Fibroblast of lung (primary cell): ENCODE measurements around the gene APP. TPM values are rescaled to one million over a fixed set of nuclear protein-coding genes. Genes with fewer than 3 reads are reported as not detected.

Experiments
- DNase-seq, 2 donors: peaks; one replicate each; pipeline versions ENCODE4 v3.0.0 to v3.0.0-alpha.2; 2010; ENCODE audit warnings: low read depth in 2 of 2
- H2AFZ ChIP-seq: 2 replicates; pipeline ENCODE4 v1.5.1; 2012; ENCODE audit warnings: low read length, control low read depth, inconsistent platforms
- H3K27ac ChIP-seq: 2 replicates; pipeline ENCODE4 v1.5.1; 2011; ENCODE audit warnings: low read length, control low read depth; ENCODE audit not compliant: insufficient read depth
- H3K27me3 ChIP-seq: 2 replicates; pipeline ENCODE4 v1.5.1; 2011; ENCODE audit warnings: mild to moderate bottlenecking, low read length; ENCODE audit not compliant: control insufficient read depth, insufficient read depth
- H3K36me3 ChIP-seq: 2 replicates; pipeline ENCODE4 v1.5.1; 2011; ENCODE audit warnings: low read length; ENCODE audit not compliant: control insufficient read depth, insufficient read depth
- H3K4me1 ChIP-seq: 2 replicates; pipeline ENCODE4 v1.5.1; 2011; ENCODE audit warnings: low read length; ENCODE audit not compliant: control insufficient read depth, insufficient read depth; ENCODE audit errors: extremely low read depth
- H3K4me2 ChIP-seq: 2 replicates; pipeline ENCODE4 v1.5.1; 2011; ENCODE audit warnings: low read length, control low read depth; ENCODE audit not compliant: insufficient read depth; ENCODE audit errors: extremely low read depth
- H3K4me3 ChIP-seq, 4 experiments: fragments of 200-600 bp in 1 of 4; sonication (generic) in 1 of 4; replicated peaks in 1 of 4; 2 replicates each; pipeline ENCODE4 v1.5.1; 2011 to 2016; ENCODE audit warnings: low read length in 4 of 4, low read depth in 3 of 4, mild to moderate bottlenecking in 3 of 4, control low read depth in 2 of 4, inconsistent platforms in 1 of 4, mixed read lengths in 1 of 4; ENCODE audit not compliant: insufficient read depth in 1 of 4; ENCODE audit errors: control extremely low read depth in 1 of 4
- H3K79me2 ChIP-seq: 2 replicates; pipeline ENCODE4 v1.5.1; 2012; ENCODE audit warnings: mild to moderate bottlenecking, low read length, inconsistent platforms; ENCODE audit not compliant: control insufficient read depth, insufficient read depth
- H3K9ac ChIP-seq: 2 replicates; pipeline ENCODE4 v1.5.1; 2011; ENCODE audit warnings: mild to moderate bottlenecking, low read length, control low read depth; ENCODE audit not compliant: insufficient read depth
- H3K9me3 ChIP-seq: 2 replicates; pipeline ENCODE4 v1.5.1; 2012; ENCODE audit warnings: low read depth, low read length; ENCODE audit not compliant: control insufficient read depth, insufficient read depth
- H4K20me1 ChIP-seq: 2 replicates; pipeline ENCODE4 v1.5.1; 2011; ENCODE audit warnings: low read length; ENCODE audit not compliant: control insufficient read depth, insufficient read depth; ENCODE audit errors: extremely low read depth
- EZH2 ChIP-seq: IDR thresholded peaks from 2 replicates; pipeline ENCODE4 v1.5.1; 2012; ENCODE audit warnings: low read length, control low read depth, mild to moderate bottlenecking; ENCODE audit errors: missing control alignments
- polyA plus RNA-seq, 2 donors: library from polyadenylated mRNA; depleted of rRNA in 1 of 2; stranded (reverse) in 1 of 2; unstranded in 1 of 2; fragments of >200 nt; gene quantifications; 2 replicates each; pipeline ENCODE4 v1.2.1, GENCODE V29; 2011 to 2012; ENCODE audit warnings: missing spikeins in 1 of 2
- total RNA-seq: library from RNA; depleted of rRNA; stranded (reverse); fragments of >200 nt; gene quantifications from 2 replicates; pipeline ENCODE4 v1.2.1, GENCODE V29; 2014
- TF ChIP-seq, protein P1 (sequence below), 2 donors: IDR thresholded peaks in 1 of 2; conservative IDR thresholded peaks in 1 of 2; 1 replicate in 1 of 2; 2 replicates in 1 of 2; pipeline ENCODE4 v1.5.1; 2011 to 2012; ENCODE audit warnings: low read length in 2 of 2, control low read depth in 1 of 2, inconsistent platforms in 1 of 2, low read depth in 1 of 2, mild to moderate bottlenecking in 1 of 2

The APP gene
- total and polyA plus RNA-seq, 2 donors (not counting 1 experiment from before 2014, with no cell fraction given), result 633 to 1,088 TPM

DNA sequence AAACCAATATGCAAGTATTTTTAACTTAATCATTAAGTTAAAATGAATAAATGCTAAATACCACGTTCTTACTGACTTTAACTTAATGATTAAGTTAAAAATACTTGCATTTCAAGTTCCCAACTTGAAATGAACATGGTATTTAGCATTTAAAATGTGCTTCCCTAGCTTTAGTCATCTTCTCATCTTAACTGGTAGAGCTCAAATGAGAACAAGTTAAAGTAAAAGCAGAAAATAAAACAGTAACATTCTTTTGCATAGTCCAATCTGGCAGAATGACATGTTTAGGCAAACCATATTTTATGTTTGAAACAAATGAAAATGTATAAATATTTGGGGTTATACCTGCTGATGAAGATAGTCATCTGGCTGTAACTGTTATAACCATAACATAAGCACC lies 186.0 kb downstream of the APP start:
- H3K9me3 ChIP-seq, result no peaks in the 10 kb centered on the region
- H3K79me2 ChIP-seq, result no peaks in the 10 kb centered on the region
- H4K20me1 ChIP-seq, result no peaks in the 10 kb centered on the region
- TF ChIP-seq EZH2, result no peak
- H3K4me1 ChIP-seq, result no peaks in the 10 kb centered on the region
- no peak overlapping the region for H3K4me2 ChIP-seq
- no peak overlapping the region for H2AFZ ChIP-seq
- H3K36me3 ChIP-seq, result peaks cover 5% of the 10 kb centered on the region
- no peaks in the 10 kb centered on the region for H3K27me3 ChIP-seq
- H3K4me3 ChIP-seq, result no peak overlapping the region
- no peak overlapping the region for H3K9ac ChIP-seq
- no peak overlapping the region for H3K27ac ChIP-seq
- DNase-seq, result no peak

DNA sequence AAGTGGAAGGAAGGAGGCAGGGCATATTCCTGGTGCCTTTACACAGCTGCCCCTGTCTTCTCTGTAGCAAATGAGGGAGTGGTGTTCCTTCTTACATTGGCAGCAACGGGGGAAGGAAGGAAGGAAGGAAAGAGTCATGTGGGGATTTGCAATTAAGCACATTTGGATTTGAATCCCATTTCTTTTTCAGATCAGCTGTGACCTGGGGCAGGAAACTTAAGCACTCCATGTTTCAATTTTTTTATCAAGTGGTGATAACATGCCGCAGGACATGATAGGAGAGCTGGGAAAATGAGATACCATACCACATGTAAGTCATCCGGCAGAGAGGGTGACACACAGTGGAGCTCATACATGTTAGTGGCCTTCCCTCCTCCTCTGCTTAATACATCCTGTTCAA lies 186.8 kb downstream of the APP start:
- Histone ChIP-seq H3K27me3 (no peaks in the 10 kb centered on the region), H3K9ac (no peak overlapping the region), H2AFZ (no peak overlapping the region), H3K36me3 (peaks cover 5% of the 10 kb centered on the region), H3K4me2 (no peak overlapping the region), H3K27ac (no peak overlapping the region), H3K9me3 (no peaks in the 10 kb centered on the region), H4K20me1 (no peaks in the 10 kb centered on the region), H3K4me3 (no peak overlapping the region), H3K4me1 (no peaks in the 10 kb centered on the region), H3K79me2 (no peaks in the 10 kb centered on the region)
- no peak for DNase-seq
- TF ChIP-seq EZH2, result no peak
- TF ChIP-seq, protein P1, sequence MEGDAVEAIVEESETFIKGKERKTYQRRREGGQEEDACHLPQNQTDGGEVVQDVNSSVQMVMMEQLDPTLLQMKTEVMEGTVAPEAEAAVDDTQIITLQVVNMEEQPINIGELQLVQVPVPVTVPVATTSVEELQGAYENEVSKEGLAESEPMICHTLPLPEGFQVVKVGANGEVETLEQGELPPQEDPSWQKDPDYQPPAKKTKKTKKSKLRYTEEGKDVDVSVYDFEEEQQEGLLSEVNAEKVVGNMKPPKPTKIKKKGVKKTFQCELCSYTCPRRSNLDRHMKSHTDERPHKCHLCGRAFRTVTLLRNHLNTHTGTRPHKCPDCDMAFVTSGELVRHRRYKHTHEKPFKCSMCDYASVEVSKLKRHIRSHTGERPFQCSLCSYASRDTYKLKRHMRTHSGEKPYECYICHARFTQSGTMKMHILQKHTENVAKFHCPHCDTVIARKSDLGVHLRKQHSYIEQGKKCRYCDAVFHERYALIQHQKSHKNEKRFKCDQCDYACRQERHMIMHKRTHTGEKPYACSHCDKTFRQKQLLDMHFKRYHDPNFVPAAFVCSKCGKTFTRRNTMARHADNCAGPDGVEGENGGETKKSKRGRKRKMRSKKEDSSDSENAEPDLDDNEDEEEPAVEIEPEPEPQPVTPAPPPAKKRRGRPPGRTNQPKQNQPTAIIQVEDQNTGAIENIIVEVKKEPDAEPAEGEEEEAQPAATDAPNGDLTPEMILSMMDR (conservative IDR thresholded peaks at IDR 0.05 in 1 of 2, IDR thresholded peaks at IDR 0.05 in 1 of 2; ENCODE audit: low read depth in 1 of 2, low read length in 2 of 2), result no peak

DNA sequence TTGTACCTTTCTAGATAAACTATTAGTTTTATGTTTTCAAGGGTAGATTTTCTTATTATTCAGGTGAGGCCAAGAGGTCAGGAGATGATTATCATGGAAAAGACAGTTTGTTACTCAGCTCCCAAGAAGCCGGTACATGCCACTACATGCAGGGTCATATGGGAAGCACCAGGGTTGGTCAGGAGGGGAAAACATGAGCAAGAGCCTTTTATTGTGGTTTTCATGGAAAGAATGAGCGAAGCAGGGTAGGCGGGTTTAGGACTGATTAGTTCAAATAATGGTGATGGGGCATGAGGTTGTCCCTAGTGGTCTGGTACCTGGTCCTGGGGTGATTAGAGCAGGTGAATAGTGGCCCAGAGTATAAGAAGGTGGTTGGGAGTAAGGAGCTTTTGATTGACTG lies 189.9 kb downstream of the APP start:
- Histone ChIP-seq H3K4me3 (no peak overlapping the region), H3K9ac (no peak overlapping the region), H2AFZ (no peak overlapping the region), H3K4me2 (no peak overlapping the region), H4K20me1 (no peaks in the 10 kb centered on the region), H3K27ac (no peak overlapping the region), H3K9me3 (no peaks in the 10 kb centered on the region), H3K4me1 (no peaks in the 10 kb centered on the region), H3K79me2 (no peaks in the 10 kb centered on the region), H3K36me3 (peaks cover 5% of the 10 kb centered on the region), H3K27me3 (no peaks in the 10 kb centered on the region)
- TF ChIP-seq EZH2, result no peak
- TF ChIP-seq, protein P1 (conservative IDR thresholded peaks at IDR 0.05 in 1 of 2, IDR thresholded peaks at IDR 0.05 in 1 of 2; ENCODE audit: low read depth in 1 of 2, low read length in 2 of 2), result no peak
- peak in 1 of 2 donors; percentile 10 for DNase-seq
